Measurements from ENCODE around the gene DYNLL1.

DNA sequence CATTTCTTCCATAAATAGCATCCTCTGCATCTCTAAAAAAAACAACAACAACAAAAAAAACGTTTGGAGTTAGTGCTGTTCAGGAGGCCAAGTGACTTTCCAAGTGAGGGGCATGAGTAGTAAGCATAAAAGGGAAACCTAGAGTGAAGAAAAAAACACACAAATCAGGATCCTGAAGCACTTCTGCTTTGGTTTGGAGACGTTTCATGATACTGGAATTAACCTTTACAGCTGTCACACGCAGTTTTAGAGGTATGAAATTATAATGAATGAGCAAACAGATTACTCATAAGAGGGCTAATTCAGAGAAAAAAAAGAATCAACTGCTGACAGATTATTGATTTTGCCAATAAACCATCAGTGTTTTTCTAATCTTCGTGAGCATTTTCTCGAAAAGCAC lies 30.2 kb upstream of the DYNLL1 start:
- TF ChIP-seq ZNF331 (CRISPR knock-in tag; IDR thresholded peaks at IDR 0.05; ENCODE audit: low read depth), result no peak
- TF ChIP-seq, protein P1, sequence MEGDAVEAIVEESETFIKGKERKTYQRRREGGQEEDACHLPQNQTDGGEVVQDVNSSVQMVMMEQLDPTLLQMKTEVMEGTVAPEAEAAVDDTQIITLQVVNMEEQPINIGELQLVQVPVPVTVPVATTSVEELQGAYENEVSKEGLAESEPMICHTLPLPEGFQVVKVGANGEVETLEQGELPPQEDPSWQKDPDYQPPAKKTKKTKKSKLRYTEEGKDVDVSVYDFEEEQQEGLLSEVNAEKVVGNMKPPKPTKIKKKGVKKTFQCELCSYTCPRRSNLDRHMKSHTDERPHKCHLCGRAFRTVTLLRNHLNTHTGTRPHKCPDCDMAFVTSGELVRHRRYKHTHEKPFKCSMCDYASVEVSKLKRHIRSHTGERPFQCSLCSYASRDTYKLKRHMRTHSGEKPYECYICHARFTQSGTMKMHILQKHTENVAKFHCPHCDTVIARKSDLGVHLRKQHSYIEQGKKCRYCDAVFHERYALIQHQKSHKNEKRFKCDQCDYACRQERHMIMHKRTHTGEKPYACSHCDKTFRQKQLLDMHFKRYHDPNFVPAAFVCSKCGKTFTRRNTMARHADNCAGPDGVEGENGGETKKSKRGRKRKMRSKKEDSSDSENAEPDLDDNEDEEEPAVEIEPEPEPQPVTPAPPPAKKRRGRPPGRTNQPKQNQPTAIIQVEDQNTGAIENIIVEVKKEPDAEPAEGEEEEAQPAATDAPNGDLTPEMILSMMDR (conservative IDR thresholded peaks at IDR 0.05; ENCODE audit: low read depth in 2 of 2), result no peak

Data from GM23338 (cell line).